NCI-H526 (cell line): ENCODE results near the gene AFAP1.

ENCODE experiments used
- DNase-seq, 2 experiments: peaks; one replicate each; lab custom pipeline; 2025; lab: John Stamatoyannopoulos, UW

AFAP1 gene

GRCh38 chr4:7715271-7716009, 224.2 kb downstream of the AFAP1 start:
- no peak for DNase-seq

- no peak for DNase-seq
These were observed 224.9 kb downstream of the AFAP1 start for GRCh38 chr4:7714738-7715137.

GRCh38 chr4:7714176-7714575, 225.5 kb downstream of the AFAP1 start:
- DNase-seq: no peak

DNA sequence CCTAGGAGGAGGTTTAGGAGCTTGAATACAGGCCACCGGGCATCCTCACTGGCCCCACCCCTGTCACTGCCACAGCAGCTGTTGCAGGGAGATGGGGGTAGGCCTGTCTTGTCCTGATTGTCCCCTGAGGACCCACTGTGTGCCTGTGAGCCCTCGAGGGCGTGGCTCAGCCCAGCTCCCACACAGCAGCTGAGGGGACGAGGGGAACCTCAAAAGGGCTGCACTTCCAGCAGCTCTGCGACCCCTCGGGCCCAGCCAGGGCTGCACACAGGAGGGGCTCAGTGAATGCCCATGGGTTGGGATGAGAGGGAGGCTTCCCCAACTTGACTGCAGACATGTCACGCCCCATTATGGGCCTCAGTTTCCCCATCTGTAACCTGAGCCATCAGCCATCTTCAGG, 225.9 kb downstream of the AFAP1 start:
- no peak for DNase-seq

DNA sequence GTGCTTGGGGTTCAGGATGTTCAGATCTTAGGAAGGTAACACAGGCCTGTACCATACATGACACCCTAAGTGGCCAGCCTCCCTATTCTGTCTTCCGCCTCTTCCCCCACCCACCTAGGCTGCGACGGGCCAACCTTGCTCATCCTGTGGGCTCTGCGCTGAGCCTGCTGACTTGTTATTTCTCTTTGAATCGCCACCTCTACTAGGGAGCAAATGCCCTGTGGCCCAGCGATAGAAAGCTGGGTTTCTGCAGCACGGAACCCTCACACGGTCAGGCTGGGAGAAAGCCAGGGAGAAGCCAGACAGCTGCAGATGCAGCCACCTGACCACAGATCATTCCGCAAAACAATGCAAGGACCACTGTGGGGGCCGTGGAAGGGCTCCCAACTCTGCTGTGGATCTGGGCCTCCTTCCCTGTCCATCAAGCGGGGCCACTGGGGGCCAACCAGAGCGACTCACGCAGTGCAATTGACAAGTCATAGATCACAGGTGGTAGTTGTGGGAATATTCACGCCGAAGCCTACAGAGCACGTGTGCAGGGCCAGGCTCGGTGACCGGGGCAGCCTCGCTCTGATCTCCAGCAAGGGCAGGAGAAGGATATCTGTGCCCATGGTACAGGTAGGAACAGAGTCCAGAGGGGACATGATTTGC, 227.5 kb downstream of the AFAP1 start:
- no peak for DNase-seq

DNA sequence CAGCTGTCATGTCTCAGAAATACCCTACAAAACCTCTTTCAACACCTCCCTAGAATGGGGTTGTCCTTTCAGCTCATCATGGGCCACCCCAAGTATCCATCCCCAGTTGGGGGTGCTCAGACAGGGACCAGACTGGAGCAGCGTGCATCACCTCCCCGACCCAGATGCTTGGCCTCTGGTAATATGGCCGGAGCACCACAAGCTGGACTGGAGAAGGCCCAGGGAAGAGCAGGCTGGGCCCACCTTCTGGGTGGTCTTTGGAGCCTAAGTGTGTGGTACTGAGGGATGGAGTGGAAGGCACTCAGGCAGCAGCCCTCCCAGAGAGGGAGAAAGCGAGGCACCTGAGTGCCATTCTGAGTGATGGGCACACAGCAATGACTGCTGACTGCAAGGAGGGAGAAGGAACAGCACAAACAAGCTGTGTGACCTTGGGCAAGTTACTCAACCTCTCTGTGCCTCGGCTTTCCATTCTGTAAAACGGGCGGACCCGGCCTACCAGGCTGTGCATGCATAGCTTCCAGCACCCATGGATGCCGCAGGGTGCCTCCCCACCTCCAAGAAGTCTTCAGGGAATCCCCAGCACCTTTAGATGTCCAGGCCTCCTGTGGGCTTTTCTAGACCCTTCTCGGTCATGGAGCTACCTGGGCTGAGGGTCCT, 228.2 kb downstream of the AFAP1 start:
- DNase-seq: no peak

DNA sequence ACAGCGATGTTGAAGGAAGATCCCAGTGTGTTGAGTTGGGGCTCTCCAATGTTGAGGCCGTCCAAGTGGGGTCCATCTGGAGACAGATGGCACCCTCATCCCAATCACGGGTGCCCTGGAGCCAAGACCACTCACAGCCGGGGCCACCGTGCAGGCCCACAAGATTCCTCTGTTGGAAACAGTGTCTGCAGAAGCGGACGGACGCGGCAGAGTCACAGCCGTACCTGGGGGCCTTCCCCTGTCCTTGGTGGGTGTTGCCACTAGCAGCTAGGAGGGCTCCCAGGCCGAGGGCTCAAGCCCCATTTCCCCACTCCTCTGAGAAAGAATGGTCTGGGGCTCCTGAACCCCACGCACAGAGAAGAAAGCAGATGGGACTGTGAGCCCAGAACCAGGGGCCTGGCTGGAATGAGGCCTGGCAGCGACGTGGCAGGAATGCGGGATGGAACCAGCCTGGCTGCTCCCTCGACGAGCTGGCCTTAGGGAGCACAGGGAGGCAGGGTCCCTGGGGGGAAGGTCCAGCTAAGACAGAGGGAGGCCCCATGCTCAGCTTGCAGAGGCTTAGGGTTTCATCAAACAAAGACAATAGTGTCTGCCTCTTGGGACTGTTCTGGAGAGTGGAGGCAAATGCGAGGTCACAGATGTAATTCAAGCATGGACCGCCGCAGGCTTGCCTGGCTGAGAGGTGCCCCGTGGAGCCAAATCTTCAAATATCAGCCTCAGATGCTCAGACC, 228.9 kb downstream of the AFAP1 start:
- peak in 1 of 2 experiments; percentile 29 for DNase-seq

DNA sequence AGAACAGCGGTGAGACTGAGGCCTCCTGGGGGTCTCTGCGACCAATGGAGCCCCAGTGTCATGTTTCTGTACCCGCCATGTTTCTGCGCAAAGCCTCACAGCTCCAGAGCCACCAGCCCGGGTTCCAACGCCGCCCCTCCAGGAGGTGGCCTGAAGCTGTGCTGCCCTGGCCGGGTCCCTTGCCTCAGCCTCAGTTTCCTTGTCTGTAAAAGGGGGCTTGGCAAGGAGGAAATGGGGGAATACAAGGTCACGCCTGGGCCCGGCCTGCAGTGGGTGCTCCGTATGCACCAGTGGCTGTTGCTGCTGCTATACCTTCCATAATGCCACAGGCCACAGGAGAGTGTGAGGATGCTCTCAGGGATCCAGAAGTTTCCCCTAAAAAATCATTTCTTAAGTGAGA, 229.5 kb downstream of the AFAP1 start:
- DNase-seq: no peak

- no peak for DNase-seq
These were observed 230.2 kb downstream of the AFAP1 start for GRCh38 chr4:7709431-7709830.

DNA sequence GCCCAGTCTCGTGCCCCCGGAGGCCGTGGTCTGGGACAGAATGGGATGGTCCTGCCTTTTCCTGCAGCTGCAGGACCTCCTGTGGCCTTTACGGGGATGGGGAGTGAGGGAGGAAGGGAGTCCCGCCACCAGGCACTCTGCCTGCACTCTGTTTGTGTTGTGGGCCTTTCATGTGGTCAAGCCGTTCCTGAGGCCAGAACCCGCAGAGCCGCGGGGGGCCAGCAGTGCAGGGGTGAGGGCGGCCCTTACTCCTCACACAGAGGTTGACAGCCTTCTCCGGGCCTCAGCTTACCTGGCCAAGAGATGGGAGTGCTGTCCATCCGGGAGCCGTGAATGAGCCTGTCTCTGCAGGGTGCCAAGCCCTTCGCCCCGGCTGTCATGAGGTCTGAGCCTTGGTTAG, 230.7 kb downstream of the AFAP1 start:
- DNase-seq: no peak
